ENCODE measurements around the gene LIN28B. TPM values are rescaled to one million over a fixed set of nuclear protein-coding genes. Genes with fewer than 3 reads are reported as not detected.

LIN28B gene
- total and polyA plus RNA-seq, 8 donors = 0.09 to 0.44 (median 0.29) TPM; not detected in 2

- Histone ChIP-seq H3K36me3 (no peaks in the 10 kb centered on the region), H3K9me3 (no peaks in the 10 kb centered on the region), H3K27ac (no peak overlapping the region), H3K27me3 (no peaks in the 10 kb centered on the region), H3K4me3 (no peak overlapping the region), H3K4me1 (no peaks in the 10 kb centered on the region)
- TF ChIP-seq CTCF (IDR thresholded peaks at IDR 0.05) = no peak
- DNase-seq = no peak
- intact Hi-C loops (cut with DNase I) = no loop called here
- no peak for ATAC-seq
These were observed 151.8 kb downstream of the LIN28B start for GRCh38 chr6:105108631-105109262.

- TF ChIP-seq CTCF (IDR thresholded peaks at IDR 0.05) = no peak
- H3K36me3 ChIP-seq = no peaks in the 10 kb centered on the region
- no peak for DNase-seq
- H3K27me3 ChIP-seq = no peaks in the 10 kb centered on the region
- H3K9me3 ChIP-seq = no peaks in the 10 kb centered on the region
- intact Hi-C loops (cut with DNase I) = no loop called here
- H3K27ac ChIP-seq = no peak overlapping the region
- no peaks in the 10 kb centered on the region for H3K4me1 ChIP-seq
- H3K4me3 ChIP-seq = no peak overlapping the region
- ATAC-seq = no peak
These were observed 153.3 kb downstream of the LIN28B start for GRCh38 chr6:105109955-105110895.

GRCh38 chr6:105111105-105111504, 154.2 kb downstream of the LIN28B start:
- intact Hi-C loops (cut with DNase I) = no loop called here
- Histone ChIP-seq H3K4me3 (no peak overlapping the region), H3K36me3 (no peaks in the 10 kb centered on the region), H3K27ac (no peak overlapping the region), H3K27me3 (no peaks in the 10 kb centered on the region), H3K9me3 (no peaks in the 10 kb centered on the region), H3K4me1 (no peaks in the 10 kb centered on the region)
- ATAC-seq (no peak), DNase-seq (no peak)
- TF ChIP-seq CTCF (IDR thresholded peaks at IDR 0.05) = no peak

- Histone ChIP-seq H3K9me3 (no peaks in the 10 kb centered on the region), H3K4me1 (no peaks in the 10 kb centered on the region), H3K27me3 (no peaks in the 10 kb centered on the region), H3K27ac (no peak overlapping the region), H3K36me3 (no peaks in the 10 kb centered on the region), H3K4me3 (no peak overlapping the region)
- intact Hi-C loops (cut with DNase I) = no loop called here
- no peak for ATAC-seq
- TF ChIP-seq CTCF (IDR thresholded peaks at IDR 0.05) = no peak
- DNase-seq = no peak
These were observed 155.0 kb downstream of the LIN28B start for GRCh38 chr6:105111871-105112270.

GRCh38 chr6:105112577-105112976, 155.7 kb downstream of the LIN28B start:
- DNase-seq (no peak), ATAC-seq (no peak)
- H3K4me3 ChIP-seq = no peak overlapping the region
- no peaks in the 10 kb centered on the region for H3K4me1 ChIP-seq
- H3K9me3 ChIP-seq = no peaks in the 10 kb centered on the region
- H3K36me3 ChIP-seq = no peaks in the 10 kb centered on the region
- H3K27ac ChIP-seq = no peak overlapping the region
- H3K27me3 ChIP-seq = no peaks in the 10 kb centered on the region
- TF ChIP-seq CTCF (IDR thresholded peaks at IDR 0.05) = no peak
- intact Hi-C loops (cut with DNase I) = no loop called here

Measured in left lung (tissue), 10 donors.